Measurements from ENCODE around the gene CAMK2B. TPM values are rescaled to one million over a fixed set of nuclear protein-coding genes. Genes with fewer than 3 reads are reported as not detected.

CAMK2B gene
- total RNA-seq, 1 experiment from 2014 or later: 3.1 TPM

GRCh38 chr7:44275957-44276570 lies 49.3 kb downstream of the CAMK2B start:
- DNase-seq (ENCODE audit: low spot score): no peak

- no peak for DNase-seq (ENCODE audit: low spot score)
Measured at GRCh38 chr7:44275146-44275545, 50.2 kb downstream of the CAMK2B start.

- no peak for DNase-seq (ENCODE audit: low spot score)
Measured at GRCh38 chr7:44274623-44274975, 50.8 kb downstream of the CAMK2B start.

GRCh38 chr7:44273681-44274622 lies 51.4 kb downstream of the CAMK2B start:
- DNase-seq (ENCODE audit: low spot score): no peak

GRCh38 chr7:44272981-44273380 lies 52.4 kb downstream of the CAMK2B start:
- no peak for DNase-seq (ENCODE audit: low spot score)

- no peak for DNase-seq (ENCODE audit: low spot score)
Measured at GRCh38 chr7:44272456-44272855, 52.9 kb downstream of the CAMK2B start.

GRCh38 chr7:44269943-44270493 lies 55.4 kb downstream of the CAMK2B start:
- DNase-seq (ENCODE audit: low spot score): no peak

- DNase-seq (ENCODE audit: low spot score): no peak
Measured at GRCh38 chr7:44269417-44269816, 56.0 kb downstream of the CAMK2B start.

GRCh38 chr7:44268671-44269070 lies 56.7 kb downstream of the CAMK2B start:
- no peak for DNase-seq (ENCODE audit: low spot score)

GRCh38 chr7:44267719-44268421 lies 57.5 kb downstream of the CAMK2B start:
- DNase-seq (ENCODE audit: low spot score): no peak

- DNase-seq (ENCODE audit: low spot score): no peak
Measured at GRCh38 chr7:44267178-44267577, 58.2 kb downstream of the CAMK2B start.

GRCh38 chr7:44266526-44266925 lies 58.9 kb downstream of the CAMK2B start:
- no peak for DNase-seq (ENCODE audit: low spot score)

- DNase-seq (ENCODE audit: low spot score): no peak
Measured at GRCh38 chr7:44265728-44266127, 59.7 kb downstream of the CAMK2B start.

GRCh38 chr7:44264221-44264931 lies 61.0 kb downstream of the CAMK2B start:
- DNase-seq (ENCODE audit: low spot score): peak; percentile 79

- DNase-seq (ENCODE audit: low spot score): no peak
Measured at GRCh38 chr7:44263326-44264082, 61.9 kb downstream of the CAMK2B start.

GRCh38 chr7:44262031-44262430 lies 63.4 kb downstream of the CAMK2B start:
- DNase-seq (ENCODE audit: low spot score): no peak

GRCh38 chr7:44261240-44261639 lies 64.2 kb downstream of the CAMK2B start:
- DNase-seq (ENCODE audit: low spot score): no peak

- DNase-seq (ENCODE audit: low spot score): peak; percentile 87
Measured at GRCh38 chr7:44259547-44260457, 65.6 kb downstream of the CAMK2B start.

GRCh38 chr7:44258865-44259546 lies 66.4 kb downstream of the CAMK2B start:
- no peak for DNase-seq (ENCODE audit: low spot score)

Data from A172 (cell line).